ENCODE measurements around the gene TDRKH.
"Not testable (repeated sequence)": the region's sequence is repeated elsewhere in the genome, so short reads cannot be mapped to it uniquely, and the experiment has no call there.

TDRKH gene

GRCh38 chr1:151801846-151802245 lies 11.5 kb upstream of the TDRKH start:
- DNase-seq: no peak

DNA sequence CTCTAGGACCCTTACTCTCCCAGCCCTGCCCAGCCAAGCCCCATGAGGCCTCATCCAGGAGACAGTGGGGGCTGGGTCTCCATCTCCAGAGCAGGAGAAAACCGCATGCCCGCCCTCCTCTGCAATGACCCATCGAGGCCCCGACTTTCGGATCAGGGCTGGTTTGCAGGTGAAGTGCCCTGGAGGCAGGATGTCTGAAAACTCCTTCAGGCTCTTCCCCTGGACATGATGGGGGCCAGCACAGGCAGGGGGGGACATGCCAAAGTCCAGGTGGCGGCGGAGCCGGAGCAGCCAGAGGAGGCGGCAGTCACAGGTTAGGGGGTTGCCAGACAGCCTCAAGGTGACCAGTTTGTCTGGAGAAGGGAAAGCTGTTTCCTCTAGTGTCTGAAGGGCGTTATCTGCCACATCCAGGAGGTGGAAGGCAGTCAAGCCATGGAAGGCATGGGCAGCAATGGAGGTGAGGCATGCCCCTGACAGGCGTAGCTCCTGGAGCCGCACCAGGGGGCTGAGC lies 11.1 kb upstream of the TDRKH start:
- DNase-seq: no peak

DNA sequence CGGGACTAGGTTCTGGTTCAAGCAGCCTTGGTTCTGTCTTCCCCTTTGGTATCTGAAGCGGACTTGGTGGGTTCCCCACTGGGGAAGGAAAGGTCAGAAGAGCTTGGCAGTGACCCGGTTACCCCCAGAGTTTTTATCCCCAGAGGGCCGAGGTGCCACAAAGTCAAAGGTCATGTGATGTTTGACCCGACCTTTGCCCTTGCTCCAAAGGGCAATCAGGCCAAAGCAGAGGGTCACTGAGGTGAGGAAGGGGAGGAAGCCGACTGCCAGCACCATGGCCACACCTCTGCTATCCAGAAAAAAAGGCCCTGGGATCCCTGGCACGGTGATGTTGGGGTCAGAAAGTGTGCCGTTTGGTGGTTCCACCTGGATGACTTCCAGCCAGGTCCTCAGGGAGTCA lies 10.5 kb upstream of the TDRKH start:
- DNase-seq: no peak

GRCh38 chr1:151799179-151800022 lies 9.1 kb upstream of the TDRKH start:
- no peak for DNase-seq

GRCh38 chr1:151798571-151798970 lies 8.3 kb upstream of the TDRKH start:
- DNase-seq: no peak

- DNase-seq: no peak
Observed at GRCh38 chr1:151790940-151791651, 796 bp upstream of the TDRKH start.

GRCh38 chr1:151787689-151788088 lies 2.6 kb downstream of the TDRKH start:
- DNase-seq: no peak

- no peak for DNase-seq
Observed at GRCh38 chr1:151783796-151784195, 6.5 kb downstream of the TDRKH start.

DNA sequence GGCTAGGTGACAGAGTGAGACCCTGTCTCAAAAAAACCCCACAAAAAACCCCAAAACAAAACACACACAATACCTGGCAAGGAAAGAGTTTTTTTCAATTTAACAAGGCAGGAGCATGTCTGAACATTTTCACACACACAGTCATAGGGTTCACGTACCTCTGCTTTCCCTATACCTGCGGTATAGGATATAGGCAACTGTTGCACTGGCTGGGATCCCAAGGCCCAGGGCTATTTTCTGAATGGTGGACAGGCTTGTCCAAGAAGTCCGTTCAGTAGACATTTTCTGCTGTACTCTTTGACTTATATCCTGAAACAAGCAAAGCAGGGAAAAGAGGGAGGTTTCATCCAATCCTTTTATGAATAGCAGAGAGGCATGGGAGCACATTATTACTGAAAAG lies 7.6 kb downstream of the TDRKH start:
- DNase-seq: no peak

GRCh38 chr1:151782026-151782425 lies 8.3 kb downstream of the TDRKH start:
- not testable (repeated sequence) for DNase-seq

- not testable (repeated sequence) for DNase-seq
Observed at GRCh38 chr1:151780736-151781135, 9.6 kb downstream of the TDRKH start.

DNA sequence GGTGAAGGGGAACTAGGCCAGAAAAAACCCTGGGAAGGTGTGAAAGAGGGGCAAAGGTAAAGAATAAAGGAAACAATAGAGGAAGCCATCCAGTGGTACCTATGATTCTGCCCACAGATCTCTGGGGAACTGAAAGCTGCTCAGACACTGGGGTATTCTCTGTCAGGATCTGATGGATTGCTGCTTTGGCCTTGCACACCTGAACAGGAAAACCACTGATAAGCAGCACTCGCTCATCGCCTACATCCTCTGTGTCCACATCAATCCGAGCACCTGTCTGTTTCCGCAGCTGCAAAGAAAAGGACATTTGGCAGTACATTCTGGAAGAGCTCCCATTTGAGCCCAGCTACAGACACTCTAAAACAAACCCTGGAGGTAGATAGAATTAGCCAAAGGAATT lies 10.4 kb downstream of the TDRKH start:
- DNase-seq: no peak

DNA sequence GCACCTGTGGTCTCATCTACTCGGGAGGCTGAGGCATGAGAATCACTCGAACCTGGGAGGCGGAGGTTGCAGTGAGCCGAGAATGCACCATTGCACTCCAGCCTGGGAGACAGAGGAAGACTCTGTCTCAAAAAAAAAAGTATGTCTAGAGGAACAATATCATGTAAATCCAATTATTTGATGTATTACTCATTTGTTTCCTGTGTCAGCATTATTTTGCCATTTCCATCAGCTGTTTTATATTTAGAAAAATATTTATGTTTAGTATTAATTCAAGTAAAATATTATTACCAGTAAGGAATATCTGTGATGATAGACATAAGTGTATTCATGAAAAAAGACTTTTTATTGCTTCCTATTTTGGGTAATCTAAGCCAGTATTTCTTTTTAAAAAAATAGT lies 13.0 kb downstream of the TDRKH start:
- no peak for DNase-seq

DNA sequence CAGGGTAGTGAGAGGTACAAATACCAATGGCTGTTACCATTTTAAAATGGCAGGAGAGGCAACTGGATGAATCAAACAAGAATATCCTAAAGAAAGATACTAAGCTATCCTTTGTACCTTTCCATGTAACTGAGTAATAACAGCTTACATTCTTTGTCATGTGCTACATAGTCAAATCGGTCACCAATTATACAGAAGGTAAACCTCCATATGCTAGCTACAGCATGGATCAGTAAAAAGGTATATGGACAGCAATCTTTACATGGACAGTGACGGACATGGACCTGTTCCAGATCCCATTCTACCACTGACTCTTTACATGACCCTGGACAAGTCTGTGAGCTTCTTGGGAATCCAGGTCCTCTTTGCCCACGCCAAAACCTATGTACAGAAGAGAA lies 13.6 kb downstream of the TDRKH start:
- DNase-seq: no peak

DNA sequence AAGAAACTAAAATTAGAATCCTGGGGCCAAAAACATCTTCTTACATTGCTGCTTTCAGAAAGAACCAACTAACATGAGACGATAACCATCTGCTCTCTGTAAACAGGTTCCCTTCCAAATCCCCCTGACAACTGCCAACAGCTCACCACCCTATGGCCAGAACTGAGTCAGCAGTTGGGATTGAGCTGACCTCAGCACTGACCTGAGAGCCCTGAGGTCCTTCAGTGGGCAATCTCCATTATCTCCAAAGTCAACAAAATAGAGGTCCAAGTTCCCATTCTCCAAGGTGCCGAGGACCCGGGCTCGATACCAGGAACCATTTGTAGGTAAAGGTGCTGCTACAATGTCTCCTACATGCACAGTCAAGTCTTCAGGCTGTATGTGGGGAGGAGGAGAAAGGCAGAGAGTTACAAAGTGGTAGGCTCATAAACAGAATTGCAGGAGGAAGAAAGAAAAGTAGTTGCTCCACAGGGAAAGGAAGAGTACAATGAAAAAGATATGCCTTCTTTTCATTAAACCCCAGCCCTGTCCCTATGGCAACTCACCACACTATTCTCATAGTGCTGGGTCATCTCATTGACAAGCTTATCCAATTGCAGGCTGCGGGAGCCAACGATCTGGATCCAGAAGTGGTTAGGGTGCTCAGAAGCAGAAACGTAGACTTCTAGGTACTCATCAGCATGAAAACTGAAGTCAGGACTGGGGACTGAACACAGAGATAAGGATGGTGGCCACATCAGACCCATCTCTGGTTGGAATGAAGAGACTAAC lies 14.2 kb downstream of the TDRKH start:
- no peak for DNase-seq

DNA sequence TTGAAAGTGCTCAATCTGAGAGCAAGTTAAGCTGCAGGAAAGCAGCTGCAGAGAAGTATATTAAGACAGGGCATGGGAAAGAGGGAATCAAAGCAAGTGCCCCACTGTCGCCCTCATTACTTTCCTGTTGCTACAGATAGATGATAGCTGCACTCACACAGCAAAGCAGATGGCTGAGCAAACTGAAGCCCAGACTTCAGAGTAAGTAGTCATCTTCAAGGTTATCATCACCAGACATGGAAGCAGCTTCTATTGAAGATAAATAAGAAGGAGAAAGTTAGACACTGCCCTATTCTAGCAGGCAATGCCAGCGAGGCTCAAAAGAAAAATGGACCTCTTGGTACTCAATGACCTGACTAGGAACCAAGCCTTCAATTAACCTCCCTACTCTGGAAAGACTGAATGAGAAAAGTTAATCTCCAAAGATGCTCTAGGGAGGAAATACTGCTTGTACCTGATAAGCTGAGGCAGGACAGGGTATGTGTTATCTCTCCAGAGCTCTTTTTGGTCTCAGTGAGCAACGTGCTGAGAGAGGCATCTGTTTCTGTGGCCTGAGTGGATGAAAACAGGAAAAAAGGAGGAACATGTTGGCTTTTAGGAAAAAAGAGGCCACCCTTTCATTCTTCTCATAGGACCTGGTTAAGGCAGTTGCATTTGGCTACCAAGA lies 15.9 kb downstream of the TDRKH start:
- DNase-seq: no peak

GRCh38 chr1:151773702-151774101 lies 16.6 kb downstream of the TDRKH start:
- DNase-seq: no peak

DNA sequence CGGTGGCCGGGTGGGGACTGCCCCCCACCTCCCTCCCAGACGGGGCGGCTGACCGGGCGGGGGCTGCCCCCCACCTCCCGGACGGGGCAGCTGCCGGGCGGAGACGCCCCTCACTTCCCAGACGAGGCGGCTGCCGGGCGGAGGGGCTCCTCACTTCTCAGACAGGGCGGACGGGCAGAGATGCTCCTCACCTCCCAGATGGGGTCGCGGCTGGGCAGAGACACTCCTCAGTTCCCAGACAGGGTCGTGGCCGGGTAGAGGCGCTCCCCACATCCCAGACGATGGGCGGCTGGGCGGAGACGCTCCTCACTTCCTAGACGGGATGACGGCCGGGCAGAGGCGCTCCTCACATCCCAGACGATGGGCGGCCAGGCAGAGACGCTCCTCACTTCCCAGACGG lies 21.0 kb downstream of the TDRKH start:
- not testable (repeated sequence) for DNase-seq

DNA sequence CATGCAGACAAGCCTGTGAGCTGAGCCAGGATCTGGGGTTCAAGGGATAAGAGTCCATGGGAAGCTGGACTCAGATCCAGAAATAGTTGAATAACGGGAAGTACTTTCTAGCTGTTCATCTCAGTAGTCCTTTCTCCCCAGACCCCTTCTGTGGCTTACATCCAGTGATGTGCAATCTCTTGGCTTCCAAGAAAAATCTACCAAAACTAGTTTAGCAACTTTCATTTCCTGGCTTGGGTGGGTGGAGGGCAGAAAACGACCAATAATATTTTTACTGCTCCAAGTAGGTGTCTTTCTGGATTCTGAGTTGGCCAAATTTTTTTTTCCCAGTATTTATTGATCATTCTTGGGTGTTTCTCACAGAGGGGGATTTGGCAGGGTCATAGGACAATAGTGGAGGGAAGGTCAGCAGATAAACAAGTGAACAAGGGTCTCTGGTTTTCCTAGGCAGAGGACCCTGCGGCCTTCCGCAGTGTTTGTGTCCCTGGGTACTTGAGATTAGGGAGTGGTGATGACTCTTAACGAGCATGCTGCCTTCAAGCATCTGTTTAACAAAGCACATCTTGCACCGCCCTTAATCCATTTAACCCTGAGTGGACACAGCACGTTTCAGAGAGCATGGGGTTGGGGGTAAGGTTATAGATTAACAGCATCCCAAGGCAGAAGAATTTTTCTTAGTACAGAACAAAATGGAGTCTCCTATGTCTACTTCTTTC lies 21.8 kb downstream of the TDRKH start:
- not testable (repeated sequence) for DNase-seq

DNA sequence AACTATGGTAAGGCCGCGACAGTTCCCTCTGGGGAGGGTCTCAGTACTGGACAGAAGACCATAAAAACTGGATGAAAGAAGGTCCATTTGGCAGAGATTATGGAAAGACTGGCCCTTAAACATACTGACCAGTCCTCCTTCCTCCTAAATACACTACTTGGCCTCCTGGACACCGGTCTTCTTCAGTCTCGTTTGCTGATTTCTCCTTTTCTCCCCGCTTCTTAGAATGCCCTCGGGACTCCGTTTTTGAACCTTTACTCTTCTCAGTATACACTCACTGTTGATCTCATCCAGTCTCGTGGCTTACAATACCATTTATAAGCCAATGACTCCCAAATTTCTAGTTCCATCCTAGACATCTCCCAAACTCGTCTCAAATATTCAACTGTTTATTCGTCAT lies 26.3 kb downstream of the TDRKH start:
- no peak for DNase-seq

- DNase-seq: peak; percentile 92
Observed at GRCh38 chr1:151762941-151763921, 27.1 kb downstream of the TDRKH start, which contains the start of gene MRPL9. TSS of gene MRPL9 (minus strand) at chr1:151763496. CDS start at chr1:151763479, 17 bp downstream.
